ENCODE data around the gene GPD1.
"Not testable (repeated sequence)": the region's sequence is repeated elsewhere in the genome, so short reads cannot be mapped to it uniquely, and the experiment has no call there.

GPD1 gene

GRCh38 chr12:50074936-50075807 lies 28.6 kb upstream of the GPD1 start:
- H3K27me3 ChIP-seq (ENCODE audit: control insufficient read depth, insufficient read depth, low read length), result peaks cover 8% of the 10 kb centered on the region
- no peaks in the 10 kb centered on the region for H3K36me3 ChIP-seq (ENCODE audit: control insufficient read depth, insufficient read depth, low read length)
- H3K9ac ChIP-seq (ENCODE audit: low read length), result no peak overlapping the region
- H3K4me3 ChIP-seq (ENCODE audit: low read depth, low read length), result no peak overlapping the region
- H3K4me1 ChIP-seq (ENCODE audit: control insufficient read depth, insufficient read depth, low read length), result peaks cover 26% of the 10 kb centered on the region
- H3K27ac ChIP-seq (ENCODE audit: low read depth, low read length), result no peak overlapping the region
- H3K9me3 ChIP-seq (ENCODE audit: control insufficient read depth, insufficient read depth, low read depth, low read length), result no peaks in the 10 kb centered on the region

GRCh38 chr12:50075808-50076170 lies 28.0 kb upstream of the GPD1 start:
- no peaks in the 10 kb centered on the region for H3K36me3 ChIP-seq (ENCODE audit: control insufficient read depth, insufficient read depth, low read length)
- peaks cover 14% of the 10 kb centered on the region for H3K27me3 ChIP-seq (ENCODE audit: control insufficient read depth, insufficient read depth, low read length)
- no peak overlapping the region for H3K4me3 ChIP-seq (ENCODE audit: low read depth, low read length)
- no peaks in the 10 kb centered on the region for H3K9me3 ChIP-seq (ENCODE audit: control insufficient read depth, insufficient read depth, low read depth, low read length)
- H3K27ac ChIP-seq (ENCODE audit: low read depth, low read length), result no peak overlapping the region
- peaks cover 23% of the 10 kb centered on the region for H3K4me1 ChIP-seq (ENCODE audit: control insufficient read depth, insufficient read depth, low read length)
- H3K9ac ChIP-seq (ENCODE audit: low read length), result no peak overlapping the region

- Histone ChIP-seq H3K27me3 (ENCODE audit: control insufficient read depth, insufficient read depth, low read length) (peaks cover 27% of the 10 kb centered on the region), H3K9me3 (ENCODE audit: control insufficient read depth, insufficient read depth, low read depth, low read length) (no peaks in the 10 kb centered on the region), H3K36me3 (ENCODE audit: control insufficient read depth, insufficient read depth, low read length) (no peaks in the 10 kb centered on the region), H3K4me1 (ENCODE audit: control insufficient read depth, insufficient read depth, low read length) (peaks cover 20% of the 10 kb centered on the region), H3K9ac (ENCODE audit: low read length) (no peak overlapping the region), H3K4me3 (ENCODE audit: low read depth, low read length) (no peak overlapping the region), H3K27ac (ENCODE audit: low read depth, low read length) (no peak overlapping the region)
Observed at GRCh38 chr12:50077099-50077498, 26.7 kb upstream of the GPD1 start.

GRCh38 chr12:50078281-50078680 lies 25.5 kb upstream of the GPD1 start:
- Histone ChIP-seq H3K36me3 (ENCODE audit: control insufficient read depth, insufficient read depth, low read length) (no peaks in the 10 kb centered on the region), H3K9ac (ENCODE audit: low read length) (no peak overlapping the region), H3K27ac (ENCODE audit: low read depth, low read length) (no peak overlapping the region), H3K4me1 (ENCODE audit: control insufficient read depth, insufficient read depth, low read length) (peaks cover 11% of the 10 kb centered on the region; the same call in 1 of the 2 replicates), H3K4me3 (ENCODE audit: low read depth, low read length) (no peak overlapping the region), H3K27me3 (ENCODE audit: control insufficient read depth, insufficient read depth, low read length) (peaks cover 33% of the 10 kb centered on the region), H3K9me3 (ENCODE audit: control insufficient read depth, insufficient read depth, low read depth, low read length) (no peaks in the 10 kb centered on the region)

GRCh38 chr12:50079771-50080170 lies 24.0 kb upstream of the GPD1 start:
- Histone ChIP-seq H3K4me1 (ENCODE audit: control insufficient read depth, insufficient read depth, low read length) (peaks cover 10% of the 10 kb centered on the region; the same call in 1 of the 2 replicates), H3K4me3 (ENCODE audit: low read depth, low read length) (no peak overlapping the region), H3K36me3 (ENCODE audit: control insufficient read depth, insufficient read depth, low read length) (no peaks in the 10 kb centered on the region), H3K9ac (ENCODE audit: low read length) (no peak overlapping the region), H3K9me3 (ENCODE audit: control insufficient read depth, insufficient read depth, low read depth, low read length) (no peaks in the 10 kb centered on the region), H3K27me3 (ENCODE audit: control insufficient read depth, insufficient read depth, low read length) (peaks cover 33% of the 10 kb centered on the region), H3K27ac (ENCODE audit: low read depth, low read length) (no peak overlapping the region)

GRCh38 chr12:50081096-50081808 lies 22.6 kb upstream of the GPD1 start:
- Histone ChIP-seq H3K4me1 (ENCODE audit: control insufficient read depth, insufficient read depth, low read length) (peaks cover 7% of the 10 kb centered on the region; the same call in 1 of the 2 replicates), H3K9ac (ENCODE audit: low read length) (no peak overlapping the region), H3K27ac (ENCODE audit: low read depth, low read length) (no peak overlapping the region), H3K9me3 (ENCODE audit: control insufficient read depth, insufficient read depth, low read depth, low read length) (no peaks in the 10 kb centered on the region), H3K27me3 (ENCODE audit: control insufficient read depth, insufficient read depth, low read length) (peaks cover 33% of the 10 kb centered on the region), H3K36me3 (ENCODE audit: control insufficient read depth, insufficient read depth, low read length) (no peaks in the 10 kb centered on the region; the same call in 1 of the 2 replicates), H3K4me3 (ENCODE audit: low read depth, low read length) (no peak overlapping the region)

GRCh38 chr12:50082644-50083043 lies 21.2 kb upstream of the GPD1 start:
- no peaks in the 10 kb centered on the region for H3K9me3 ChIP-seq (ENCODE audit: control insufficient read depth, insufficient read depth, low read depth, low read length)
- H3K4me3 ChIP-seq (ENCODE audit: low read depth, low read length), result no peak overlapping the region
- no peak overlapping the region for H3K27ac ChIP-seq (ENCODE audit: low read depth, low read length)
- H3K4me1 ChIP-seq (ENCODE audit: control insufficient read depth, insufficient read depth, low read length), result peaks cover 7% of the 10 kb centered on the region; the same call in 1 of the 2 replicates
- no peak overlapping the region for H3K9ac ChIP-seq (ENCODE audit: low read length)
- peaks cover 33% of the 10 kb centered on the region for H3K27me3 ChIP-seq (ENCODE audit: control insufficient read depth, insufficient read depth, low read length)
- peaks cover 13% of the 10 kb centered on the region for H3K36me3 ChIP-seq (ENCODE audit: control insufficient read depth, insufficient read depth, low read length)

GRCh38 chr12:50083301-50083700 lies 20.5 kb upstream of the GPD1 start:
- Histone ChIP-seq H3K27me3 (ENCODE audit: control insufficient read depth, insufficient read depth, low read length) (peaks cover 33% of the 10 kb centered on the region), H3K9me3 (ENCODE audit: control insufficient read depth, insufficient read depth, low read depth, low read length) (no peaks in the 10 kb centered on the region), H3K27ac (ENCODE audit: low read depth, low read length) (no peak overlapping the region), H3K4me1 (ENCODE audit: control insufficient read depth, insufficient read depth, low read length) (peaks cover 7% of the 10 kb centered on the region; the same call in 1 of the 2 replicates), H3K4me3 (ENCODE audit: low read depth, low read length) (no peak overlapping the region), H3K36me3 (ENCODE audit: control insufficient read depth, insufficient read depth, low read length) (peaks cover 20% of the 10 kb centered on the region), H3K9ac (ENCODE audit: low read length) (no peak overlapping the region)

- H3K9ac ChIP-seq (ENCODE audit: low read length), result peak overlapping the region; percentile 72
- peaks cover 31% of the 10 kb centered on the region for H3K36me3 ChIP-seq (ENCODE audit: control insufficient read depth, insufficient read depth, low read length)
- peaks cover 33% of the 10 kb centered on the region for H3K27me3 ChIP-seq (ENCODE audit: control insufficient read depth, insufficient read depth, low read length)
- not testable (repeated sequence) for H3K4me1 ChIP-seq (ENCODE audit: control insufficient read depth, insufficient read depth, low read length); H3K9me3 ChIP-seq (ENCODE audit: control insufficient read depth, insufficient read depth, low read depth, low read length); H3K27ac ChIP-seq (ENCODE audit: low read depth, low read length)
- peak overlapping the region; percentile 70 for H3K4me3 ChIP-seq (ENCODE audit: low read depth, low read length)
Observed at GRCh38 chr12:50084409-50084774, 19.4 kb upstream of the GPD1 start.

GRCh38 chr12:50084775-50085614 lies 18.8 kb upstream of the GPD1 start, which contains the start of gene SMARCD1:
Gene SMARCD1 (plus strand): TSS chr12:50085342. CDS start chr12:50085370, 28 bp downstream.
- H3K27ac ChIP-seq (ENCODE audit: low read depth, low read length), result peak within 1 kb of the TSS; percentile 72; the same call in 1 of the 2 replicates
- peaks cover 7% of the 10 kb centered on the region; the same call in 1 of the 2 replicates for H3K4me1 ChIP-seq (ENCODE audit: control insufficient read depth, insufficient read depth, low read length)
- H3K36me3 ChIP-seq (ENCODE audit: control insufficient read depth, insufficient read depth, low read length), result peaks cover 37% of the 10 kb centered on the region
- H3K27me3 ChIP-seq (ENCODE audit: control insufficient read depth, insufficient read depth, low read length), result peaks cover 27% of the 10 kb centered on the region
- H3K9me3 ChIP-seq (ENCODE audit: control insufficient read depth, insufficient read depth, low read depth, low read length), result no peaks in the 10 kb centered on the region
- peak within 1 kb of the TSS; percentile 72 for H3K9ac ChIP-seq (ENCODE audit: low read length)
- H3K4me3 ChIP-seq (ENCODE audit: low read depth, low read length), result peak within 1 kb of the TSS; percentile 70
